ENCODE measurements around the gene TOGARAM2.

Gene TOGARAM2

DNA sequence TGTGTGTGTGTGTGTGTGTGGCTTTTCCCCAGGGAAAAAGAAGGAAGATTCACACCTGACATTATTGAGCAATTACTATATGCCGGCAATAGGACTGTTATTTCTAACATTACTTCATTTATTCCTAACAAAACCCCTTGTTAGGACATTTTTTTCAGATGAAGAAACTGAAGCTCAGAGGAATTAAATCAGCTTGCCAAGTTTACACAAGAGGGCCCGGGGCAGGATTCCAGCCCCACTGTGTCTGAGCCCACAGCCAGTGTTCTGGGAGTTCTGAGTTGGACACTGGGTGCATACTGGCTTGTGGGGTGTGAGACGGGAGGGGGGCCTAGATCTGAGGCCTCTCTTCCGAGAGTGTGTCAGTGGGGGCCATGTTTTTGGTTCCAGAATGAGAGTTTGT, 9.9 kb downstream of the TOGARAM2 start:
- TF ChIP-seq, protein P1, sequence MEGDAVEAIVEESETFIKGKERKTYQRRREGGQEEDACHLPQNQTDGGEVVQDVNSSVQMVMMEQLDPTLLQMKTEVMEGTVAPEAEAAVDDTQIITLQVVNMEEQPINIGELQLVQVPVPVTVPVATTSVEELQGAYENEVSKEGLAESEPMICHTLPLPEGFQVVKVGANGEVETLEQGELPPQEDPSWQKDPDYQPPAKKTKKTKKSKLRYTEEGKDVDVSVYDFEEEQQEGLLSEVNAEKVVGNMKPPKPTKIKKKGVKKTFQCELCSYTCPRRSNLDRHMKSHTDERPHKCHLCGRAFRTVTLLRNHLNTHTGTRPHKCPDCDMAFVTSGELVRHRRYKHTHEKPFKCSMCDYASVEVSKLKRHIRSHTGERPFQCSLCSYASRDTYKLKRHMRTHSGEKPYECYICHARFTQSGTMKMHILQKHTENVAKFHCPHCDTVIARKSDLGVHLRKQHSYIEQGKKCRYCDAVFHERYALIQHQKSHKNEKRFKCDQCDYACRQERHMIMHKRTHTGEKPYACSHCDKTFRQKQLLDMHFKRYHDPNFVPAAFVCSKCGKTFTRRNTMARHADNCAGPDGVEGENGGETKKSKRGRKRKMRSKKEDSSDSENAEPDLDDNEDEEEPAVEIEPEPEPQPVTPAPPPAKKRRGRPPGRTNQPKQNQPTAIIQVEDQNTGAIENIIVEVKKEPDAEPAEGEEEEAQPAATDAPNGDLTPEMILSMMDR (IDR thresholded peaks at IDR 0.05; ENCODE audit: insufficient read depth, low read depth, low read length, missing control alignments) = no peak
- H3K4me3 ChIP-seq (ENCODE audit: low read length) = no peak overlapping the region

DNA sequence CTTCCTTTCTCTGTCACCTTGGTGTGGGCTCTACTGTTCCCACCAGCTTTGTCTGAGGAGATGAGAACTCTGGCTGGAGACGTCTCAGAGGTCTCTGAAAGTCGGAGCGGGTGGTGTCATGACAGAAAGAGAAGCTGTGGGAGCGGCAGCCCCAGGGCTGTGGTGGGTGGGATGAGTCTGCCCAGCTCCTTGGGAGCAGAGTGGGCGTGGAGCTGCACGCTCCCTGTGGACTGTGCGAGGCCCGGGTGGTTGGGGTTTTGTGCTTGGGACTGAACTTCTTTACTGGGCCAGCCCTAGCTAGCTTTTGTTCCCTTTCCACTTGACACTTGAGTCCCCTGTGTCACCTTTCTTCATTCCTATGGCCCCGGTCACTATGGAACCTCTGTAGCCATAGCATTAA, 10.4 kb downstream of the TOGARAM2 start:
- peak; percentile 49 for DNase-seq (ENCODE audit: low read depth)
- H3K4me3 ChIP-seq (ENCODE audit: low read length) = no peak overlapping the region
- TF ChIP-seq, protein P1 (IDR thresholded peaks at IDR 0.05; ENCODE audit: insufficient read depth, low read depth, low read length, missing control alignments) = no peak

More for the DNA sequence above, 9.9 kb downstream of the TOGARAM2 start:
- DNase-seq (ENCODE audit: low read depth) = peak; percentile 56

DNA sequence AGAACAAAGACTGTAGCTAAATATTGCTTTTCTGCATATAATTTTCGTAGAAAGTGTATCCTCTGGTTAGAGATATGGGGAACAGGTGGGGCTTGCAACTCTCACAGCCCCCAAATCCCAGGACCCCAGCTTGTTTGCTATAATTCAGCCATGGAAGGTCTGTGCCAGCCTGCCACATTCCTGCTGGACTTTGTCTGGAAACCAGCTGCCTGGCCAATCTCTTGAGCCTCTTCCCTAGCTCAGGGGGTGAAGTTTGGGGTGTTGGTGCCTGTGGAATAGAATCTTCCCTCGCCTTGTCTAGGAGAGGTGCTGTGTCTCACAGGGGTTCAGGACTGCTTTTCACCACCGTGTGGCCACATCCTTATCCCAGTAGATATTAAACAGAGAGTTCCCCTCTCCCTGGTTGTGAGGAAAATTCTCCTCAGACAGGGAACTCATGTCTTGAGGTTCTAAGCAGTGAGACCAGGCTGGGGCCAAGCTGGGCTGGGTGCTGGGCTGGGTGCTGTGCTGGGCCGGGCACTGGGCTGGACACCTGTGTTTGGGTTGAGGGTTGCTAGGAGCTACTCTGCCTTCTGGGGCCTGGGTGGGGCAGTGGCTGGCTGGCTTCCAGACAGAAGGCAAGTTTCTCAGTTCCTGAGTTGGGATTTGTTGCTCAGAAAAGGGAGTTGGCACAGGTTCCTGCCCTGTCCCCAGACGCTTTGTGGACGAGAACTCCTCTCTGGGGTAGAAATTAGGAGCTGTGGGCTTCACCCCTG, 12.3 kb downstream of the TOGARAM2 start:
- TF ChIP-seq, protein P1 (IDR thresholded peaks at IDR 0.05; ENCODE audit: insufficient read depth, low read depth, low read length, missing control alignments) = no peak
- DNase-seq (ENCODE audit: low read depth) = peak; percentile 59
- no peak overlapping the region for H3K4me3 ChIP-seq (ENCODE audit: low read length)

DNA sequence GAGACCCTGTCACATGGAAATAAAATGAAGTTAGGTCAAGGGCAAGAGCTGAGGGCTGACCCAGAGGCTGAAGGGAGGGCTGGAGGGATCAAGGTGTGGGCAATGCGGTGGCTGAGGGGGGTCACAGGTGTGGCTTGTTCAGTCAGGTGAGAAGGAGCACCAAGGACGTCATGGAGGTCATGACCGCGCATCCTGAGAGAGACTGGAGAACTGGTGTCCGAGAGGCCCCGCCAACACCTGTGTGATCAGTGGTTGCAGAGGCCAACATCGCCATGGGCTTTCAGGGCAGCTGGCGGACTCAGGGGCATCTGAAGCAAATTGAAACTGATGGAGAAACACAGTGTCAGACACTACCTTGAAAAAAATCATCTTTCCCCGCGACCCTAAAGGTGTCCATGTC, 13.0 kb downstream of the TOGARAM2 start:
- DNase-seq (ENCODE audit: low read depth) = no peak
- H3K4me3 ChIP-seq (ENCODE audit: low read length) = no peak overlapping the region
- TF ChIP-seq, protein P1 (IDR thresholded peaks at IDR 0.05; ENCODE audit: insufficient read depth, low read depth, low read length, missing control alignments) = no peak

DNA sequence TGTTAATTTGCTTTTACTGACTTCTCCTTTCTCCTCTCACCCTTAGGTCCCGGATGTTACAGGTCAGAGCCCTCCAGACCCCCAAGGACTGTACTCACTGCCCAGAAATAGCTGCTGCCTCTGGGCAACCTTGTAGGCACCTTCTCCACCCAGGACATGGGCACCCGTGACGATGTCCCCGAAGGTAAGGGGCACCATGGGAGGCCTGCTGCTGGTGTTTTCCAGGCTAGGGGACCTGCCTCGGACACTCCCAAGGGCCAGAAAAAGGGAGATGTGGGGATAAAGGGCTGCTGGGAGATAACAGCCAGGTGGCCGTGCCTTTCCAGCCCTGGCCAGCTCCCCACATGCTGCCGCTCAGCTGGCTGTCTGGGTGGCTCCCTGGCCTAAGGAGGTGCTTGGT, 13.6 kb downstream of the TOGARAM2 start:
- TF ChIP-seq, protein P1 (IDR thresholded peaks at IDR 0.05; ENCODE audit: insufficient read depth, low read depth, low read length, missing control alignments) = no peak
- no peak for DNase-seq (ENCODE audit: low read depth)
- no peak overlapping the region for H3K4me3 ChIP-seq (ENCODE audit: low read length)

DNA sequence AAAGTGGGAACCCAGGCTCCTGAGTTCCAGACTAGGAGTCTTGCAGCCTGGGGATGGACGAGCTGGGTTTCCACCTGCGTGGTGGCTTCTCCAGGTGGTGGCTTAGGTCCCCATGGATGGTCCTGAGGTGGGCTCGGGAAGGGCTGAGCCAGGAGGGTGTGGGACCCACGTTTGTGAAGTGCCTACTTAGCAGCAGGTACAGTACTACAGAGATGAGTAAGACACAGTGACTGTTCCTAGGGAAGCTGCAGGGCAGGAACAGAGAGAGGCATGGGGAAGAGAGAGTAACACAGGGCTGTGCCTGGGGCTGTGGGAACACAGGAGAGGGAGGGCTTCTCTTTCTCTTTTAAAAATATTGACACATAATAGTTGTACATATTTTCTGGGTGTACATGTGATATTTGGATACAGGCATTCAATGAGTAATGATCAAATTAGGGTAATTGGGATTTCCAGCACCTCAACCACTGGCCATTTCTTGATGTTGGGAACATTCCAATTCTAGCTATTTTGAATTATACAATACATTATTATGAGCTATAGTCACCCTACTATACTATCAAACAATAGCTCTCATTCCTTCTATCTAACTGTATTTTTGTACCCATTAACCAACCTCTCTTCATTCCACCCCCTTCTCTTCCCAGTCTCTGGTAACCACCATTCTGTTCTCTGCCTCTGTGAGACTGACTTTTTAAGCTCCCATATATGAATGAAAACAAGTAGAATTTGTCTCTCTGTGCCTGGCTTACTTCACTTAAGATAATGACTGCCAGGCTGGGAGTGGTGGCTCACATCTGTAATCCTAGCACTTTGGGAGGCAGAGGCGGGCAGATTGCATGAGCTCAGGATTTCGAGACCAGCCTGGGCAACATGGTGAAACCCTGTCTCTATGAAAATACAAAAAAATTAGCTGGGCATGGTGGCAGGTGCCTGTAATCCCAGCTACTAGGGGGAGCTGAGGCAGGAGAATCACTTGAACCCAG, 15.0 kb downstream of the TOGARAM2 start:
- TF ChIP-seq, protein P1 (IDR thresholded peaks at IDR 0.05; ENCODE audit: insufficient read depth, low read depth, low read length, missing control alignments) = no peak
- H3K4me3 ChIP-seq (ENCODE audit: low read length) = no peak overlapping the region
- peak; percentile 60 for DNase-seq (ENCODE audit: low read depth)

Measured in epithelial cell of esophagus (primary cell).